Retinal pigment epithelial cell (primary cell): ENCODE results near the gene IL13RA1.

Experiments
- DNase-seq: peaks from one replicate; pipeline ENCODE4 v3.0.0-alpha.2; 2010; ENCODE audit warnings: low read depth
- H3K4me3 ChIP-seq: 2 replicates; pipeline ENCODE4 v1.5.1; 2011; ENCODE audit warnings: mild to moderate bottlenecking, low read length, control low read depth, moderate library complexity
- TF ChIP-seq, protein P1 (sequence below): conservative IDR thresholded peaks from 2 replicates; pipeline ENCODE4 v1.5.1; 2011; ENCODE audit warnings: low read depth, low read length, control low read depth, inconsistent platforms

The IL13RA1 gene

DNA sequence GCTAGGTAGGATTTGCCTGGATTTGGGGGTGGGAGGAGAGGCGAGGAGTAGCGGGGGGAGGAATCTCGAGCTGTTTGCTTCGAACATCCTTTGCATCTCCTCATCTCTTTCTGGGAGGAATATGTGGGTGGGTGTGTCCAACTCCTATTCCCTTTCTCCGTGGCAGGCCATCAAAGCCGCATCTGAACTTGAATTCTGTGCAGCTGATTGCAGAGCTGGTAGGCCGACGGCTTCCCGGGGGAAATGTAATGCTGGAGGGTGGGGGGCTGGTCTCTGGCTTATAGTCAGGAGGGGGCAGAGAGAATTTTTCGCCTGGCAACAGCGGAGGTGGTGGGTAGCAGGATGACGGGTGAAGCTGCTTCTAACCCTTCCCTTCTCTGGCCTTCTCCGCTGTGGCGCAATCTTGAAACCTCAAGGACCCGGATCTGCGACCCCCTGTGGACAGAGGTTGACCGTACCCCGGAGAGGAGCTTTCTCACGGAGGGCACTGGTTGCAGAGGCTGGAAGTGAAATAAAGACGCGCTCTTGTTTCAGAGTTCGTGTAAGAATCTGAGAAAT, 96.8 kb downstream of the IL13RA1 start:
- TF ChIP-seq, protein P1, sequence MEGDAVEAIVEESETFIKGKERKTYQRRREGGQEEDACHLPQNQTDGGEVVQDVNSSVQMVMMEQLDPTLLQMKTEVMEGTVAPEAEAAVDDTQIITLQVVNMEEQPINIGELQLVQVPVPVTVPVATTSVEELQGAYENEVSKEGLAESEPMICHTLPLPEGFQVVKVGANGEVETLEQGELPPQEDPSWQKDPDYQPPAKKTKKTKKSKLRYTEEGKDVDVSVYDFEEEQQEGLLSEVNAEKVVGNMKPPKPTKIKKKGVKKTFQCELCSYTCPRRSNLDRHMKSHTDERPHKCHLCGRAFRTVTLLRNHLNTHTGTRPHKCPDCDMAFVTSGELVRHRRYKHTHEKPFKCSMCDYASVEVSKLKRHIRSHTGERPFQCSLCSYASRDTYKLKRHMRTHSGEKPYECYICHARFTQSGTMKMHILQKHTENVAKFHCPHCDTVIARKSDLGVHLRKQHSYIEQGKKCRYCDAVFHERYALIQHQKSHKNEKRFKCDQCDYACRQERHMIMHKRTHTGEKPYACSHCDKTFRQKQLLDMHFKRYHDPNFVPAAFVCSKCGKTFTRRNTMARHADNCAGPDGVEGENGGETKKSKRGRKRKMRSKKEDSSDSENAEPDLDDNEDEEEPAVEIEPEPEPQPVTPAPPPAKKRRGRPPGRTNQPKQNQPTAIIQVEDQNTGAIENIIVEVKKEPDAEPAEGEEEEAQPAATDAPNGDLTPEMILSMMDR: no peak
- no peak for DNase-seq
- H3K4me3 ChIP-seq: peak overlapping the region; percentile 28

- TF ChIP-seq, protein P1: no peak
- H3K4me3 ChIP-seq: no peak overlapping the region
- no peak for DNase-seq
Observed at GRCh38 chrX:118825227-118825626, 97.8 kb downstream of the IL13RA1 start.

- peak overlapping the region; percentile 51 for H3K4me3 ChIP-seq
- TF ChIP-seq, protein P1: peak; percentile 45
- DNase-seq: no peak
Observed at GRCh38 chrX:118839334-118839958, 112.0 kb downstream of the IL13RA1 start.
